OCI-M2 (cell line): ENCODE measurements around the gene PIAS3.
A peak's percentile ranks its signal among the peaks of the same experiment; 100 is the strongest.

Source experiments
- DNase-seq: peaks from one replicate; lab custom pipeline; 2025; ENCODE audit not compliant: unreplicated experiment; lab: John Stamatoyannopoulos, UW

The PIAS3 gene

GRCh38 chr1:145858901-145859490, at the start of gene PIAS3:
Gene PIAS3, minus strand, starts transcription at chr1:145859081. Its CDS starts 91 bp downstream, at chr1:145858990.
- no peak for DNase-seq

GRCh38 chr1:145908653-145909052, 49.8 kb upstream of the PIAS3 start:
- no peak for DNase-seq

GRCh38 chr1:145906954-145907753, 48.3 kb upstream of the PIAS3 start:
- DNase-seq = no peak

GRCh38 chr1:145901312-145902021, 42.6 kb upstream of the PIAS3 start:
- no peak for DNase-seq

- no peak for DNase-seq
These were observed 39.9 kb upstream of the PIAS3 start for GRCh38 chr1:145898756-145899155.

- DNase-seq = no peak
These were observed 39.1 kb upstream of the PIAS3 start for GRCh38 chr1:145897969-145898368.

- no peak for DNase-seq
These were observed 36.6 kb upstream of the PIAS3 start for GRCh38 chr1:145895471-145895870.

- no peak for DNase-seq
These were observed 34.6 kb upstream of the PIAS3 start for GRCh38 chr1:145893306-145894055.

GRCh38 chr1:145892486-145893087, 33.7 kb upstream of the PIAS3 start:
- DNase-seq = no peak

- DNase-seq = peak; percentile 44
These were observed 33.0 kb upstream of the PIAS3 start for GRCh38 chr1:145891587-145892485.

GRCh38 chr1:145891143-145891542, 32.3 kb upstream of the PIAS3 start:
- no peak for DNase-seq

- DNase-seq = no peak
These were observed 30.8 kb upstream of the PIAS3 start for GRCh38 chr1:145889722-145890121.

- DNase-seq = no peak
These were observed 28.8 kb upstream of the PIAS3 start for GRCh38 chr1:145887631-145888030.

- no peak for DNase-seq
These were observed 27.9 kb upstream of the PIAS3 start for GRCh38 chr1:145886816-145887215.

GRCh38 chr1:145886390-145886789, 27.5 kb upstream of the PIAS3 start:
- DNase-seq = no peak

GRCh38 chr1:145885738-145886287, 26.9 kb upstream of the PIAS3 start, which contains the start of gene ANKRD35:
Gene ANKRD35, minus strand, starts transcription at chr1:145885866. Its CDS starts 108 bp downstream, at chr1:145885758.
- peak; percentile 59 for DNase-seq

- DNase-seq = no peak
These were observed 25.8 kb upstream of the PIAS3 start for GRCh38 chr1:145884675-145885074.

- DNase-seq = no peak
These were observed 20.9 kb upstream of the PIAS3 start for GRCh38 chr1:145879775-145880174.

- DNase-seq = no peak
These were observed 19.8 kb upstream of the PIAS3 start for GRCh38 chr1:145878724-145879123.
